Ascending aorta (tissue), 2 donors: ENCODE results near the gene TCTA. TPM values are rescaled to one million over a fixed set of nuclear protein-coding genes. Genes with fewer than 3 reads are reported as not detected.
A peak's percentile ranks its signal among the peaks of the same experiment; 100 is the strongest.

Experiments used
- DNase-seq, 2 donors: peaks; one replicate each; pipeline ENCODE4 v3.0.0-alpha.2; 2019; ENCODE audit warnings: low spot score in 2 of 2
- H3K27ac ChIP-seq, 2 donors: fragments of 200-600 bp; sonication (generic); one replicate each; pipeline ENCODE4 v1.5.1; 2016 to 2017; ENCODE audit warnings: mild to moderate bottlenecking in 1 of 2
- H3K27me3 ChIP-seq: fragments of 200-600 bp; sonication (generic); one replicate; pipeline ENCODE4 v1.5.1; 2017
- H3K36me3 ChIP-seq, 2 donors: fragments of 200-600 bp; sonication (generic); one replicate each; pipeline ENCODE4 v1.5.1; 2016
- H3K4me1 ChIP-seq, 2 donors: fragments of 200-600 bp; sonication (generic); one replicate each; pipeline ENCODE4 v1.5.1; 2016 to 2017; ENCODE audit warnings: mild to moderate bottlenecking in 1 of 2
- H3K4me3 ChIP-seq, 2 donors: fragments of 200-600 bp; sonication (generic); one replicate each; pipeline ENCODE4 v1.5.1; 2016 to 2017; ENCODE audit warnings: mild to moderate bottlenecking in 1 of 2
- H3K9me3 ChIP-seq, 2 donors: fragments of 200-600 bp; sonication (generic); one replicate each; pipeline ENCODE4 v1.5.1; 2016
- CTCF ChIP-seq, 3 experiments: fragments of 200-600 bp in 2 of 3; fragments of 450-650 bp in 1 of 3; sonication (generic) in 2 of 3; IDR thresholded peaks; one replicate each; pipeline ENCODE4 v1.5.1; 2016 to 2019; ENCODE audit warnings: antibody characterized with exemption in 3 of 3, mild to moderate bottlenecking in 1 of 3, moderate library complexity in 1 of 3
- intact Hi-C: fragments of 100-400 bp; cut with DNase I; formaldehyde crosslinking; loops from one replicate; pipeline ENCODE4 v1.15.1; 2023
- total RNA-seq: library from RNA; depleted of rRNA; stranded (reverse); fragments of >200 nt; gene quantifications from one replicate; pipeline ENCODE4 v1.1.0, GENCODE V29; 2016

TCTA gene
- total RNA-seq = 51.5 TPM

- DNase-seq = peak; percentile 100
- peaks cover 10 to 22% of the 10 kb centered on the region in 2 donors for H3K36me3 ChIP-seq
- TF ChIP-seq CTCF (IDR thresholded peaks at IDR 0.05) = no peak
- intact Hi-C loops = loop anchor here (1.0 to 5.0 kb wide), 7 partner anchors 17 to 405 kb away; partner anchors contain the start of genes DAG1, GPX1, NICN1 and USP4
- H3K9me3 ChIP-seq = no peaks in the 10 kb centered on the region
- peak within 1 kb of the TSS; percentile 97 to 99 for H3K27ac ChIP-seq
- H3K4me1 ChIP-seq = peaks cover 0 to 40% of the 10 kb centered on the region in 2 donors
- H3K4me3 ChIP-seq = peak within 1 kb of the TSS; percentile 80 to 97
- H3K27me3 ChIP-seq = no peaks in the 10 kb centered on the region
Measured at GRCh38 chr3:49411968-49412631, at the start of gene TCTA, which contains the start of gene RHOA. TCTA (plus strand) TSS chr3:49412423; CDS start chr3:49412427, 4 bp downstream. RHOA (minus strand) TSS chr3:49411976; CDS start chr3:49375589, 36,387 bp downstream.

- no peak for DNase-seq
- Histone ChIP-seq H3K9me3 (no peaks in the 10 kb centered on the region), H3K36me3 (peaks cover 70 to 89% of the 10 kb centered on the region in 2 donors), H3K4me1 (peaks cover 0 to 8% of the 10 kb centered on the region in 2 donors), H3K27ac (peak overlapping the region in 1 of 2 donors; percentile 18), H3K4me3 (no peak overlapping the region), H3K27me3 (no peaks in the 10 kb centered on the region)
- no peak for TF ChIP-seq CTCF (IDR thresholded peaks at IDR 0.05)
- intact Hi-C loops = no loop called here
Measured at GRCh38 chr3:49362561-49362960, 49.7 kb upstream of the TCTA start.

- H3K4me1 ChIP-seq = no peaks in the 10 kb centered on the region
- H3K9me3 ChIP-seq = no peaks in the 10 kb centered on the region
- DNase-seq = no peak
- H3K27me3 ChIP-seq = no peaks in the 10 kb centered on the region
- H3K4me3 ChIP-seq = no peak overlapping the region
- intact Hi-C loops = no loop called here
- no peak overlapping the region for H3K27ac ChIP-seq
- peaks cover 68 to 77% of the 10 kb centered on the region in 2 donors for H3K36me3 ChIP-seq
- TF ChIP-seq CTCF (IDR thresholded peaks at IDR 0.05) = no peak
Measured at GRCh38 chr3:49370585-49371290, 41.5 kb upstream of the TCTA start.

- Histone ChIP-seq H3K27ac (no peak overlapping the region), H3K4me1 (no peaks in the 10 kb centered on the region), H3K27me3 (no peaks in the 10 kb centered on the region), H3K36me3 (peaks cover 56 to 65% of the 10 kb centered on the region in 2 donors), H3K4me3 (no peak overlapping the region), H3K9me3 (no peaks in the 10 kb centered on the region)
- intact Hi-C loops = no loop called here
- TF ChIP-seq CTCF (IDR thresholded peaks at IDR 0.05) = no peak
- DNase-seq = no peak
Measured at GRCh38 chr3:49371946-49372345, 40.3 kb upstream of the TCTA start.

GRCh38 chr3:49377483-49377882, 34.7 kb upstream of the TCTA start:
- intact Hi-C loops = no loop called here
- DNase-seq = no peak
- H3K36me3 ChIP-seq = peaks cover 27 to 28% of the 10 kb centered on the region in 2 donors
- H3K4me1 ChIP-seq = peaks cover 0 to 6% of the 10 kb centered on the region in 2 donors
- H3K27ac ChIP-seq = peak overlapping the region in 1 of 2 donors; percentile 46
- TF ChIP-seq CTCF (IDR thresholded peaks at IDR 0.05) = no peak
- H3K27me3 ChIP-seq = no peaks in the 10 kb centered on the region
- H3K4me3 ChIP-seq = no peak overlapping the region
- H3K9me3 ChIP-seq = no peaks in the 10 kb centered on the region
